ENCODE measurements around the gene TMEM183A.

Gene TMEM183A

DNA sequence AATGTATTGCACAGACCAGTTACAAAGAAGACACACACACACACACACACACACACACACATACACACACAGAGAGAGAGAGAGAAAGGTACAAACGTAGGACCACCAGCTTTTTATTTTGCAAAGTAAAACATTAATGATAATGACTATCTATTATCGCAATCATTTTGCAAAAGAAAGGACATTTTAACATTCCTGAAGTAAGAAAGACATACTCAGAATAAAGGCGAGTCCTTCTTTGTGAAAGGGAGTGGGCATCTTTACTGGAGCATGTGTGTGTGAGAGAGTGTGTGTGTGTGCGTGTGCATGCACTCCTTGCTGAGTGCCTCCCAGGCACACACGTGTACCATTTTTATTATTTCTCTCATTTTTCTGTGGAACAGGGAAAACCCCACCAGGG, 47.5 kb downstream of the TMEM183A start:
- H3K4me3 ChIP-seq (ENCODE audit: low read depth, low read length): no peak overlapping the region
- TF ChIP-seq, protein P1, sequence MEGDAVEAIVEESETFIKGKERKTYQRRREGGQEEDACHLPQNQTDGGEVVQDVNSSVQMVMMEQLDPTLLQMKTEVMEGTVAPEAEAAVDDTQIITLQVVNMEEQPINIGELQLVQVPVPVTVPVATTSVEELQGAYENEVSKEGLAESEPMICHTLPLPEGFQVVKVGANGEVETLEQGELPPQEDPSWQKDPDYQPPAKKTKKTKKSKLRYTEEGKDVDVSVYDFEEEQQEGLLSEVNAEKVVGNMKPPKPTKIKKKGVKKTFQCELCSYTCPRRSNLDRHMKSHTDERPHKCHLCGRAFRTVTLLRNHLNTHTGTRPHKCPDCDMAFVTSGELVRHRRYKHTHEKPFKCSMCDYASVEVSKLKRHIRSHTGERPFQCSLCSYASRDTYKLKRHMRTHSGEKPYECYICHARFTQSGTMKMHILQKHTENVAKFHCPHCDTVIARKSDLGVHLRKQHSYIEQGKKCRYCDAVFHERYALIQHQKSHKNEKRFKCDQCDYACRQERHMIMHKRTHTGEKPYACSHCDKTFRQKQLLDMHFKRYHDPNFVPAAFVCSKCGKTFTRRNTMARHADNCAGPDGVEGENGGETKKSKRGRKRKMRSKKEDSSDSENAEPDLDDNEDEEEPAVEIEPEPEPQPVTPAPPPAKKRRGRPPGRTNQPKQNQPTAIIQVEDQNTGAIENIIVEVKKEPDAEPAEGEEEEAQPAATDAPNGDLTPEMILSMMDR (IDR thresholded peaks at IDR 0.05; ENCODE audit: low read depth, low read length): no peak

DNA sequence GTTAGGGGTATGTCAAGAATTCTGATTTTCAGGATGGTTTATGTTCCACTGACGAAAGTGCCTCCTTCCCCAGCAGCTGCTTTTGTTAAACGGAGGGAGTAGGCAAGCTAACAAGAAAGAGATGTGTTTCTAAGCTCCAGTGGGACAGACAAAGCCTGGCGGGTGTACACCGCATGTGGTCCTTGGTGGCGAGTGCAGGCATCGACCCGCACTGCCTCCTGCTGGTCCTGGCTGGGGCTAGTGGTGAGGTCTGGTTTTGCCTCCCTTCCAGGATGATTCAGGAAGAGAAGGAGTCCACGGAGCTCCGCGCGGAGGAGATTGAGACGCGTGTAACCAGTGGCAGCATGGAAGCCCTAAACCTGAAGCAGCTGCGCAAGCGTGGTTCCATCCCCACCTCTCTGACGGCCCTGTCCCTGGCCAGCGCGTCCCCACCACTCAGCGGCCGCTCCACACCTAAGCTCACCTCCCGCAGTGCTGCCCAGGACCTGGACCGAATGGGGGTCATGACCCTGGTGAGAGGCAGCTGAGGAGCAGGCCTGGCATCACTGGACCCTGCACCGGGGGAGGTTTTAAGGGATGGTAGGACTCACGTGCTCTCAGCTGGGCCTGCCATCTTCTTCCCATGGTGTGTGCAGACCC, 48.1 kb downstream of the TMEM183A start:
- no peak overlapping the region for H3K4me3 ChIP-seq (ENCODE audit: low read depth, low read length)
- TF ChIP-seq, protein P1 (IDR thresholded peaks at IDR 0.05; ENCODE audit: low read depth, low read length): no peak

GRCh38 chr1:203056012-203056411, 48.8 kb downstream of the TMEM183A start:
- TF ChIP-seq, protein P1 (IDR thresholded peaks at IDR 0.05; ENCODE audit: low read depth, low read length): no peak
- no peak overlapping the region for H3K4me3 ChIP-seq (ENCODE audit: low read depth, low read length)

GRCh38 chr1:203056516-203056915, 49.3 kb downstream of the TMEM183A start:
- TF ChIP-seq, protein P1 (IDR thresholded peaks at IDR 0.05; ENCODE audit: low read depth, low read length): no peak
- H3K4me3 ChIP-seq (ENCODE audit: low read depth, low read length): no peak overlapping the region

- TF ChIP-seq, protein P1 (IDR thresholded peaks at IDR 0.05; ENCODE audit: low read depth, low read length): no peak
- no peak overlapping the region for H3K4me3 ChIP-seq (ENCODE audit: low read depth, low read length)
These were observed 50.9 kb downstream of the TMEM183A start for GRCh38 chr1:203057911-203058675.

DNA sequence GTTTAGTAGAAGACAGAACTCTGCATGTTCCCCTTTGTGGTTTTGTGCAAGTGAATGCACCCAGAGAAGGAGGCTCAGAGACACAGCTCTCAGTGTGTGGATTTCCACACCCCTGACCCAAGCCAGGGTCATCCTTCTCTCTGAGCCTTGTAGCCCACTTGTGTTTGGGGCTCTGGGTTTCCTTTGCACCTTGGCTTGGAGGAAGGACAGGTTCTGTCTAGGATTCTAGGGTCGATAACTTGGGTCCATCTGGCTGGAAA, 51.4 kb downstream of the TMEM183A start:
- no peak overlapping the region for H3K4me3 ChIP-seq (ENCODE audit: low read depth, low read length)
- TF ChIP-seq, protein P1 (IDR thresholded peaks at IDR 0.05; ENCODE audit: low read depth, low read length): no peak

GRCh38 chr1:203059485-203059884, 52.3 kb downstream of the TMEM183A start:
- TF ChIP-seq, protein P1 (IDR thresholded peaks at IDR 0.05; ENCODE audit: low read depth, low read length): no peak

More at GRCh38 chr1:203059485-203059884, 52.3 kb downstream of the TMEM183A start:
- H3K4me3 ChIP-seq (ENCODE audit: low read depth, low read length): no peak overlapping the region

All from WI38 (cell line).